Uterus (tissue), 4 donors: ENCODE data around the gene NR3C2. TPM values are rescaled to one million over a fixed set of nuclear protein-coding genes. Genes with fewer than 3 reads are reported as not detected.

Source experiments
- DNase-seq, 2 donors: peaks; one replicate each; pipeline ENCODE4 v3.0.0-alpha.2; 2019 to 2020
- H3K27ac ChIP-seq, 2 donors: fragments of 200-600 bp; sonication (generic); 1 replicate in 1 of 2; 2 replicates in 1 of 2; pipeline ENCODE4 v1.5.1; 2016 to 2018
- H3K27me3 ChIP-seq, 2 donors: fragments of 200-600 bp; sonication (generic); one replicate each; pipeline ENCODE4 v1.5.1; 2018 to 2019; ENCODE audit warnings: control low read depth in 1 of 2
- H3K36me3 ChIP-seq, 2 donors: fragments of 200-600 bp; sonication (generic); one replicate each; pipeline ENCODE4 v1.5.1; 2019; ENCODE audit warnings: control low read depth in 1 of 2
- H3K4me1 ChIP-seq, 2 donors: fragments of 200-600 bp; sonication (generic); one replicate each; pipeline ENCODE4 v1.5.1; 2018 to 2019; ENCODE audit warnings: control low read depth in 1 of 2
- H3K4me3 ChIP-seq, 2 donors: fragments of 200-600 bp; sonication (generic); 1 replicate in 1 of 2; 2 replicates in 1 of 2; pipeline ENCODE4 v1.5.1; 2018 to 2019; ENCODE audit warnings: mild to moderate bottlenecking in 1 of 2
- H3K9me3 ChIP-seq, 2 donors: fragments of 200-600 bp; sonication (generic); one replicate each; pipeline ENCODE4 v1.5.1; 2019; ENCODE audit warnings: control low read depth in 1 of 2
- CTCF ChIP-seq, 4 experiments: fragments of 200-600 bp in 2 of 4; fragments of 450-650 bp in 2 of 4; sonication (generic) in 2 of 4; IDR thresholded peaks; one replicate each; pipeline ENCODE4 v1.5.1; 2016 to 2019; ENCODE audit warnings: antibody characterized with exemption in 4 of 4, mild to moderate bottlenecking in 2 of 4, moderate library complexity in 1 of 4
- POLR2A ChIP-seq, 2 donors: fragments of 450-650 bp; IDR thresholded peaks; one replicate each; pipeline ENCODE4 v1.6.1; 2016; ENCODE audit warnings: antibody characterized with exemption in 2 of 2, mild to moderate bottlenecking in 1 of 2, moderate library complexity in 1 of 2
- intact Hi-C: fragments of 100-400 bp; cut with DNase I; formaldehyde crosslinking; loops from one replicate; pipeline ENCODE4 v1.15.1; 2023; ENCODE audit warnings: low total_unique reads
- total RNA-seq, 4 donors: library from RNA; depleted of rRNA in 3 of 4; stranded (reverse); fragments of >200 nt in 3 of 4; gene quantifications; one replicate each; pipeline versions ENCODE4 v1.1.0 to v1.2.4, GENCODE V29; 2014 to 2023
- donor health status: DM: yes; HTN: yes; CAD: no.

The NR3C2 gene
- total RNA-seq, 4 donors from 2014 or later: 10.0 to 46.7 (median 12.5) TPM

- no peak overlapping the region for H3K27ac ChIP-seq
- H3K9me3 ChIP-seq: no peaks in the 10 kb centered on the region
- H3K27me3 ChIP-seq: no peaks in the 10 kb centered on the region
- TF ChIP-seq CTCF (IDR thresholded peaks at IDR 0.05): no peak
- TF ChIP-seq POLR2A (IDR thresholded peaks at IDR 0.05): no peak
- intact Hi-C loops: no loop called here
- no peak for DNase-seq
- H3K36me3 ChIP-seq: no peaks in the 10 kb centered on the region
- no peak overlapping the region for H3K4me3 ChIP-seq
- H3K4me1 ChIP-seq: no peaks in the 10 kb centered on the region
Observed at GRCh38 chr4:148034813-148035212, 407.4 kb downstream of the NR3C2 start.

DNA sequence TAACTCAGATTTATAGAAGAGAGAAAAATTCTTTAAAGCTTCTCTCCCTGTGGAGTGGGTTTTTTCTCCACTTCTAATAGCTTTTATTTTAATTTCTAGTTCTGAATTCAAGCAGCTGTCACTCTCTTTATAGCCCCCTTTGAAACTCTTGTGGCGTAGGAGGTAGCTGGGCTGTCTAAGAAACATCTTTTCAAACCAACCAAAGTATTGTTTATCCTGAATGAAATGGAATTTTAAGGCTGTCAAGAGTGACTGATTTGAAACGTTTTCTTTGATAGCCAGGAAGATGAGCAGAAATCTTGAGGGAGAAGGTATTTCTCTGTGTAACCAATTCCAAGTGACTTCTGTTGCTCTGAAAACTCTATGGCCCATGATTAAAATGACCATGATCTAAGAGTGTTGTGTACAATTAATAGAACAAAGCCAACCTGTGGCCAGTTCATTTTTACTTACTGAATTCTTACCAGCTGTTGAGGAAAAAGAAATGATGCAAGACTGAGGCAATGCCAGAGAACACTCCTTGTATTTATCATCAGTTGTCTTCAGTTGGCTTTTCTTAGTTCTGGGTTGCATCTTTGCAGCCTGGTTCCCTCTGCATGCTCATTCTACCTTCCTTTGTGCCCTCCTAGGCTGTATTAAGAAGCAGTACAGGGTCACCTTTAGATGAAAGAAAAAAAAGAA lies 411.9 kb downstream of the NR3C2 start:
- H3K9me3 ChIP-seq: no peaks in the 10 kb centered on the region
- no peak for DNase-seq
- intact Hi-C loops: no loop called here
- H3K36me3 ChIP-seq: no peaks in the 10 kb centered on the region
- no peaks in the 10 kb centered on the region for H3K4me1 ChIP-seq
- H3K27ac ChIP-seq: no peak overlapping the region
- no peak for TF ChIP-seq CTCF (IDR thresholded peaks at IDR 0.05)
- no peak for TF ChIP-seq POLR2A (IDR thresholded peaks at IDR 0.05)
- no peaks in the 10 kb centered on the region for H3K27me3 ChIP-seq
- no peak overlapping the region for H3K4me3 ChIP-seq

GRCh38 chr4:148029781-148030180 lies 412.4 kb downstream of the NR3C2 start:
- no peaks in the 10 kb centered on the region for H3K36me3 ChIP-seq
- no peaks in the 10 kb centered on the region for H3K9me3 ChIP-seq
- H3K4me1 ChIP-seq: no peaks in the 10 kb centered on the region
- H3K4me3 ChIP-seq: no peak overlapping the region
- TF ChIP-seq CTCF (IDR thresholded peaks at IDR 0.05): no peak
- TF ChIP-seq POLR2A (IDR thresholded peaks at IDR 0.05): no peak
- no peak overlapping the region for H3K27ac ChIP-seq
- no peak for DNase-seq
- H3K27me3 ChIP-seq: no peaks in the 10 kb centered on the region
- intact Hi-C loops: no loop called here
